HG03196 (cell line): ENCODE measurements around the gene OR4M2.
"Not testable (repeated sequence)": the region's sequence is repeated elsewhere in the genome, so short reads cannot be mapped to it uniquely, and the experiment has no call there.

Experiments used
- ATAC-seq: cut with Tn5 transposase; IDR thresholded peaks from one replicate; pipeline ENCODE4 v1.9.1; 2021; ENCODE audit not compliant: unreplicated experiment

OR4M2 gene, protein sequence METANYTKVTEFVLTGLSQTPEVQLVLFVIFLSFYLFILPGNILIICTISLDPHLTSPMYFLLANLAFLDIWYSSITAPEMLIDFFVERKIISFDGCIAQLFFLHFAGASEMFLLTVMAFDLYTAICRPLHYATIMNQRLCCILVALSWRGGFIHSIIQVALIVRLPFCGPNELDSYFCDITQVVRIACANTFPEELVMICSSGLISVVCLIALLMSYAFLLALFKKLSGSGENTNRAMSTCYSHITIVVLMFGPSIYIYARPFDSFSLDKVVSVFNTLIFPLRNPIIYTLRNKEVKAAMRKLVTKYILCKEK

GRCh38 chr15:22080227-22080626 lies at the start of gene OR4M2:
Gene OR4M2 (plus strand): TSS chr15:22080527. CDS start chr15:22080625, 98 bp downstream.
- not testable (repeated sequence) for ATAC-seq

DNA sequence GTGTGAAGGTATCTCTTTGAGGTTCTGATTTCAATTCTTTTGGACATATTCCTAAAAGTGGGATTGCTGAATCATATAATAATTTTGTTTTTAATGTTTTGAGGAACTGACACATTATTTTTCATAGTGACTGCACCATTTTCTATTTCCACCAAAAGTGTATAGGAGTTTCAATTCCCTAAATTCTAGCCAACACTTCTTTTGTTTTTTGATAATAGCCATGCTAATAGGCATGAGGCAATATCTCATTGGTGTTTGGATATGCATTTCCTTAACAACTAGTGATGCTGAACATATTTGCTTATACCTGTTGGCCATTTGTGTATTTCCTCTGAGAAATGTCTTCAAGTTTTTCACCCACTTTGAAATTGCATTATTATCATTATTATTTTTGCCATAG lies 11.1 kb upstream of the OR4M2 start:
- not testable (repeated sequence) for ATAC-seq

- not testable (repeated sequence) for ATAC-seq
Measured at GRCh38 chr15:22081386-22081785, 1.1 kb downstream of the OR4M2 start.

GRCh38 chr15:22098616-22099253 lies 18.4 kb downstream of the OR4M2 start:
- ATAC-seq: not testable (repeated sequence)

- ATAC-seq: not testable (repeated sequence)
Measured at GRCh38 chr15:22099289-22099891, 19.1 kb downstream of the OR4M2 start.

DNA sequence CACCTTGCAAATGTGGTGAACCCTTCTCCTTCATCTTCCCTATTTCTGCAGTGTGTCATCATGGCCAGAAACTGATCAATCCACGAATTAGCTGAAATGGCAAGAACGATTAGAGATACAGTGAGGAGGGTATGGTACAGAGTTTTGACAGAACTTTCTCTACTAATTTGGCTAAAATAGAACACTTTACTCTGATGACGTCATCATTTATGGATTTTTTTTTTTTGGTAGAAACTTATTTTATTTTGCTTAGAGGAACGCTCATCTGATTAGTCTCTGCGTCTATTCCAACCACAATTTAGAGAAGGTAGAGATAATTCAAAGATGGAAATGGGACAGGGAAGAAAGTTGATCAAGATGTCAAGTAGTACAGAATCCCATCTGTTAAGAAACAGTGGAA lies 41.7 kb downstream of the OR4M2 start:
- ATAC-seq: not testable (repeated sequence)
